GM12878 (cell line): ENCODE measurements around the gene SPHKAP. TPM values are rescaled to one million over a fixed set of nuclear protein-coding genes. Genes with fewer than 3 reads are reported as not detected.

ENCODE experiments used
- ATAC-seq: fragments of 200-7000 bp; cut with Tn5 transposase; 3 replicates; pipeline ENCODE4 v1.9.1; 2020; ENCODE audit warnings: mild to moderate bottlenecking, moderate library complexity
- BruUV-seq: library from RNA; stranded (reverse); fragments of 400-500 nt; replicated peaks from 2 replicates; lab custom pipeline; 2021; lab: Mats Ljungman, UMichigan
- CTCF ChIA-PET: fragments of 300-600 bp; sonication (Branson Sonifier 250); formaldehyde crosslinking; extraction: SDS; loops from one replicate; lab custom pipeline; 2021; ENCODE audit warnings: inconsistent platforms; lab: Yijun Ruan, JAX
- POLR2A ChIA-PET: fragments of 350-600 bp; formaldehyde crosslinking; extraction: SDS; loops from one replicate; lab custom pipeline; 2021; ENCODE audit warnings: inconsistent platforms; lab: Charles Lee
- RAD21 ChIA-PET: fragments of 300-600 bp; sonication (Branson Sonifier 250); formaldehyde crosslinking; loops from one replicate; lab custom pipeline; 2023; ENCODE audit warnings: antibody characterized with exemption; ENCODE audit not compliant: unreplicated experiment; lab: Charles Lee
- SMC1A ChIA-PET: fragments of 300-600 bp; sonication (Branson Sonifier 250); formaldehyde crosslinking; loops from one replicate; lab custom pipeline; 2023; ENCODE audit not compliant: unreplicated experiment, uncharacterized antibody; lab: Charles Lee
- DNase-seq: peaks from one replicate; pipeline ENCODE4 v3.0.0-alpha.2; 2011; ENCODE audit warnings: low read depth, low spot score
- FAIRE-seq: peaks from 3 replicates; lab custom pipeline; 2011; peaks lifted over from hg19 to GRCh38; lab: Jason Lieb, UNC
- H2AFZ ChIP-seq: 2 replicates; pipeline ENCODE4 v1.6.0; 2011; ENCODE audit warnings: low read depth, low read length, control low read depth; ENCODE audit not compliant: control insufficient read depth
- H3K27ac ChIP-seq: 2 replicates; pipeline ENCODE4 v1.5.1; 2011; ENCODE audit warnings: control low read depth; ENCODE audit not compliant: control insufficient read depth, insufficient read depth
- H3K27me3 ChIP-seq, 2 experiments: replicated peaks in 1 of 2; 2 replicates each; pipeline versions ENCODE4 v1.6.0 to v1.6.1; 2011; ENCODE audit warnings: low read length in 1 of 2; ENCODE audit not compliant: control insufficient read depth in 2 of 2, insufficient read depth in 2 of 2
- H3K36me3 ChIP-seq, 2 experiments: 2 replicates each; pipeline ENCODE4 v1.5.1; 2011; ENCODE audit warnings: low read length in 1 of 2; ENCODE audit not compliant: control insufficient read depth in 2 of 2, insufficient read depth in 2 of 2
- H3K4me1 ChIP-seq: 2 replicates; pipeline ENCODE4 v1.6.1; 2011; ENCODE audit warnings: mild to moderate bottlenecking, low read length, moderate library complexity, mixed read lengths; ENCODE audit not compliant: control insufficient read depth, insufficient read depth
- H3K4me2 ChIP-seq: 2 replicates; pipeline ENCODE4 v1.6.0; 2011; ENCODE audit warnings: control low read depth; ENCODE audit not compliant: control insufficient read depth, insufficient read depth
- H3K4me3 ChIP-seq: fragments of 200-600 bp; sonication (generic); 2 replicates; pipeline ENCODE4 v1.5.1; 2016
- H3K79me2 ChIP-seq: 2 replicates; pipeline ENCODE4 v1.6.0; 2011; ENCODE audit warnings: low read length; ENCODE audit not compliant: control insufficient read depth, insufficient read depth
- H3K9ac ChIP-seq: 2 replicates; pipeline ENCODE4 v1.8.0; 2011; ENCODE audit warnings: low read length, control low read depth, mixed read lengths; ENCODE audit not compliant: control insufficient read depth, insufficient read depth
- H3K9me3 ChIP-seq: replicated peaks from 3 replicates; pipeline ENCODE4 v1.5.1; 2011; ENCODE audit warnings: mild to moderate bottlenecking, low read length; ENCODE audit not compliant: control insufficient read depth, insufficient read depth
- H4K20me1 ChIP-seq: 2 replicates; pipeline ENCODE4 v1.6.0; 2011; ENCODE audit not compliant: control insufficient read depth, insufficient read depth
- BCL11A ChIP-seq: IDR thresholded peaks from 2 replicates; pipeline ENCODE4 v1.6.1; 2011; ENCODE audit warnings: low read depth, low read length
- BRCA1 ChIP-seq: IDR thresholded peaks from 2 replicates; pipeline ENCODE4 v1.6.1; 2011; ENCODE audit warnings: low read depth, low read length, improper control_type of control experiment
- CBX3 ChIP-seq: fragments of 200-600 bp; sonication (generic); IDR thresholded peaks from 2 replicates; pipeline ENCODE4 v1.6.1; 2016; ENCODE audit warnings: low read depth, borderline replicate concordance
- CBX5 ChIP-seq: sonication (generic); IDR thresholded peaks from 2 replicates; pipeline ENCODE4 v1.6.1; 2016; ENCODE audit warnings: low read depth, moderate library complexity, mild to moderate bottlenecking, inconsistent platforms
- EP300 ChIP-seq, 2 experiments: fragments of 150-350 bp in 1 of 2; IDR thresholded peaks; 2 replicates each; pipeline ENCODE4 v1.6.1; 2011 to 2012; ENCODE audit warnings: low read depth in 2 of 2, low read length in 2 of 2, borderline replicate concordance in 1 of 2, improper control_type of control experiment in 1 of 2, inconsistent platforms in 1 of 2; ENCODE audit not compliant: control insufficient read depth in 1 of 2
- HDAC6 ChIP-seq: fragments of 200-600 bp; sonication (generic); IDR thresholded peaks from one replicate; pipeline ENCODE4 v1.8.0; 2017; ENCODE audit warnings: antibody characterized with exemption; ENCODE audit not compliant: unreplicated experiment
- IKZF1 ChIP-seq: fragments of 450-650 bp; conservative IDR thresholded peaks from 2 replicates; pipeline ENCODE4 v1.6.1; 2017; ENCODE audit warnings: antibody characterized with exemption, mild to moderate bottlenecking
- MEF2B ChIP-seq: fragments of 450-650 bp; IDR thresholded peaks from 2 replicates; pipeline ENCODE4 v1.6.1; 2018; ENCODE audit warnings: mild to moderate bottlenecking, moderate library complexity; ENCODE audit not compliant: partially characterized antibody, poor library complexity, severe bottlenecking
- NBN ChIP-seq: fragments of 450-650 bp; IDR thresholded peaks from 2 replicates; pipeline ENCODE4 v1.6.1; 2016
- NFYA ChIP-seq: IDR thresholded peaks from 2 replicates; pipeline ENCODE4 v1.6.1; 2011; ENCODE audit warnings: low read depth, mild to moderate bottlenecking, low read length, improper control_type of control experiment, borderline replicate concordance
- PAX5 ChIP-seq: IDR thresholded peaks from 2 replicates; pipeline ENCODE4 v1.6.1; 2011; ENCODE audit warnings: low read depth, low read length, borderline replicate concordance
- RBBP5 ChIP-seq: fragments of 200-600 bp; sonication (generic); conservative IDR thresholded peaks from 2 replicates; pipeline ENCODE4 v1.6.1; 2016
- RELA ChIP-seq: fragments of 450-650 bp; IDR thresholded peaks from 2 replicates; pipeline ENCODE4 v1.8.0; 2014; ENCODE audit warnings: borderline replicate concordance; ENCODE audit not compliant: partially characterized antibody
- ZNF687 ChIP-seq: fragments of 450-650 bp; IDR thresholded peaks from 2 replicates; pipeline ENCODE4 v1.6.1; 2017; ENCODE audit warnings: mild to moderate bottlenecking, moderate library complexity
- WGBS: methylation state at CpG from one replicate; pipeline ENCODE4 v1.1.6; 2016; ENCODE audit warnings: low lambda C conversion rate; ENCODE audit not compliant: insufficient replicate concordance, insufficient coverage; ENCODE audit errors: missing lambda C conversion rate; 5-methylcytosine and 5-hydroxymethylcytosine counted together
- in situ Hi-C: fragments of 300-500 bp; cut with MboI; formaldehyde crosslinking; loops from 9 replicates; pipeline ENCODE4 v1.14.3; 2018; ENCODE audit warnings: mixed read lengths
- intact Hi-C: fragments of 100-400 bp; cut with micrococcal nuclease; formaldehyde crosslinking; loops from one replicate; pipeline ENCODE4 v1.14.2; 2022; ENCODE audit not compliant: unreplicated experiment
- polyA plus RNA-seq, 11 experiments: library from polyadenylated mRNA; depleted of rRNA in 4 of 11; unstranded in 6 of 11; stranded (reverse) in 5 of 11; fragments of >200 nt; fragmentation: Nextera tagmentation in 4 of 11; fragmentation: Illumina TruSeq in 1 of 11; extraction: Ambion mirVana in 4 of 11; extraction: Trizol in 1 of 11; gene quantifications; 1 replicate in 1 of 11; 2 replicates in 10 of 11; pipeline versions ENCODE4 v1.2.1 to v1.2.3, GENCODE V29; 2011 to 2016; ENCODE audit warnings: inconsistent platforms in 2 of 11, missing spikeins in 2 of 11, low read depth in 1 of 11
- total RNA-seq, 4 experiments: library from RNA; depleted of rRNA in 3 of 4; stranded (reverse); fragments of >200 nt in 3 of 4; fragmentation: Illumina TruSeq in 1 of 4; extraction: Trizol in 1 of 4; gene quantifications; 2 replicates each; pipeline versions ENCODE4 v1.2.1 to v1.2.3, GENCODE V29; 2013 to 2021
- TF ChIP-seq, protein P1 (sequence below): IDR thresholded peaks from 2 replicates; pipeline ENCODE4 v1.6.1; 2011; ENCODE audit warnings: borderline replicate concordance, low read depth, mild to moderate bottlenecking, moderate library complexity, low read length; ENCODE audit not compliant: insufficient read depth, poor library complexity, severe bottlenecking
- TF ChIP-seq, protein P2 (sequence below): fragments of 450-650 bp; IDR thresholded peaks from 2 replicates; pipeline ENCODE4 v1.6.1; 2018; ENCODE audit warnings: mild to moderate bottlenecking, low read depth, moderate library complexity; ENCODE audit not compliant: partially characterized antibody

SPHKAP gene
- total and polyA plus RNA-seq, 10 of the 15 experiments (the other 5 are each of a cell fraction or from before 2014, with no cell fraction given), result 0.03 TPM; not detected in 9

DNA sequence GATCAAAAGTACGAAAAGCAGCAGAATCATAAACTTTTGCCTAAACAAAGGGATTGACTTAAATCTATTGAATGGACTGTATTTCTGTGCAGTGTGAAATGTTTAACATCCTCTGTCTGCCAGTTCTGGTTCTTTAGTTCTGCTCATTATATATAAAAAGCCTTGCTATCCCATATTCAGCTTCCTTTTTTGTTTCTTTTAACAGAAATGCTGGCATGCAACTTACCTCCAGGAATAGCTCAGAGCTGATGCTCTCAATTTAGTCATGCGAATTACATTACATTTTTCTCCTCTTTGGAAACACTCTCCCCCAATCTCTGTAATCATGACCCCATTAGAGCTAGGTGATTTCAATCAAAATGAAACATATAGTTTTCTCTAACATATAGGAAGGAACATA lies 73.6 kb downstream of the SPHKAP start:
- H3K9me3 ChIP-seq, result no peaks in the 10 kb centered on the region
- no peaks in the 10 kb centered on the region for H3K36me3 ChIP-seq
- no peak overlapping the region for H3K4me2 ChIP-seq
- no peak for ATAC-seq
- no peak overlapping the region for H3K27ac ChIP-seq
- WGBS, result 7% methylated on average over 2 of the region's 2 CpGs
- CTCF ChIA-PET, result no interaction called here
- TF ChIP-seq BCL11A (no peak), MEF2B (no peak), NFYA (no peak), PAX5 (no peak), NBN (no peak), ZNF687 (no peak), CBX5 (no peak), RELA (no peak), RBBP5 (no peak), CBX3 (no peak), HDAC6 (no peak), EP300 (IDR thresholded peaks at IDR 0.05; ENCODE audit: borderline replicate concordance in 1 of 2, control insufficient read depth in 1 of 2, low read depth in 2 of 2, low read length in 2 of 2) (no peak), BRCA1 (no peak), IKZF1 (no peak)
- TF ChIP-seq, protein P1, sequence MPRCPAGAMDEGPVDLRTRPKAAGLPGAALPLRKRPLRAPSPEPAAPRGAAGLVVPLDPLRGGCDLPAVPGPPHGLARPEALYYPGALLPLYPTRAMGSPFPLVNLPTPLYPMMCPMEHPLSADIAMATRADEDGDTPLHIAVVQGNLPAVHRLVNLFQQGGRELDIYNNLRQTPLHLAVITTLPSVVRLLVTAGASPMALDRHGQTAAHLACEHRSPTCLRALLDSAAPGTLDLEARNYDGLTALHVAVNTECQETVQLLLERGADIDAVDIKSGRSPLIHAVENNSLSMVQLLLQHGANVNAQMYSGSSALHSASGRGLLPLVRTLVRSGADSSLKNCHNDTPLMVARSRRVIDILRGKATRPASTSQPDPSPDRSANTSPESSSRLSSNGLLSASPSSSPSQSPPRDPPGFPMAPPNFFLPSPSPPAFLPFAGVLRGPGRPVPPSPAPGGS, result no peak
- TF ChIP-seq, protein P2, sequence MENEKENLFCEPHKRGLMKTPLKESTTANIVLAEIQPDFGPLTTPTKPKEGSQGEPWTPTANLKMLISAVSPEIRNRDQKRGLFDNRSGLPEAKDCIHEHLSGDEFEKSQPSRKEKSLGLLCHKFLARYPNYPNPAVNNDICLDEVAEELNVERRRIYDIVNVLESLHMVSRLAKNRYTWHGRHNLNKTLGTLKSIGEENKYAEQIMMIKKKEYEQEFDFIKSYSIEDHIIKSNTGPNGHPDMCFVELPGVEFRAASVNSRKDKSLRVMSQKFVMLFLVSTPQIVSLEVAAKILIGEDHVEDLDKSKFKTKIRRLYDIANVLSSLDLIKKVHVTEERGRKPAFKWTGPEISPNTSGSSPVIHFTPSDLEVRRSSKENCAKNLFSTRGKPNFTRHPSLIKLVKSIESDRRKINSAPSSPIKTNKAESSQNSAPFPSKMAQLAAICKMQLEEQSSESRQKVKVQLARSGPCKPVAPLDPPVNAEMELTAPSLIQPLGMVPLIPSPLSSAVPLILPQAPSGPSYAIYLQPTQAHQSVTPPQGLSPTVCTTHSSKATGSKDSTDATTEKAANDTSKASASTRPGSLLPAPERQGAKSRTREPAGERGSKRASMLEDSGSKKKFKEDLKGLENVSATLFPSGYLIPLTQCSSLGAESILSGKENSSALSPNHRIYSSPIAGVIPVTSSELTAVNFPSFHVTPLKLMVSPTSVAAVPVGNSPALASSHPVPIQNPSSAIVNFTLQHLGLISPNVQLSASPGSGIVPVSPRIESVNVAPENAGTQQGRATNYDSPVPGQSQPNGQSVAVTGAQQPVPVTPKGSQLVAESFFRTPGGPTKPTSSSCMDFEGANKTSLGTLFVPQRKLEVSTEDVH, result no peak
- no peaks in the 10 kb centered on the region for H4K20me1 ChIP-seq
- no peak for DNase-seq
- SMC1A ChIA-PET, result interaction anchor here (1.2 kb wide), 1 partner anchor 18 kb away, joined by 3 read pairs; no protein-coding TSS in a partner anchor
- H3K79me2 ChIP-seq, result no peaks in the 10 kb centered on the region
- RAD21 ChIA-PET, result no interaction called here
- intact Hi-C loops (no loop called here), in situ Hi-C loops (no loop called here)
- H3K9ac ChIP-seq, result no peak overlapping the region
- H3K4me1 ChIP-seq, result no peaks in the 10 kb centered on the region
- FAIRE-seq, result no peak
- POLR2A ChIA-PET, result no interaction called here
- no peak overlapping the region for H2AFZ ChIP-seq
- no peak overlapping the region for H3K4me3 ChIP-seq
- no TSS peak for BruUV-seq
- no peaks in the 10 kb centered on the region for H3K27me3 ChIP-seq
